ENCODE measurements around the gene ZNF665.

GRCh38 chr19:53193535-53194222 lies 521 bp upstream of the ZNF665 start:
- TF ChIP-seq POLR2A (IDR thresholded peaks at IDR 0.05) (no peak), EP300 (IDR thresholded peaks at IDR 0.05) (no peak)
- TF ChIP-seq, protein P1, sequence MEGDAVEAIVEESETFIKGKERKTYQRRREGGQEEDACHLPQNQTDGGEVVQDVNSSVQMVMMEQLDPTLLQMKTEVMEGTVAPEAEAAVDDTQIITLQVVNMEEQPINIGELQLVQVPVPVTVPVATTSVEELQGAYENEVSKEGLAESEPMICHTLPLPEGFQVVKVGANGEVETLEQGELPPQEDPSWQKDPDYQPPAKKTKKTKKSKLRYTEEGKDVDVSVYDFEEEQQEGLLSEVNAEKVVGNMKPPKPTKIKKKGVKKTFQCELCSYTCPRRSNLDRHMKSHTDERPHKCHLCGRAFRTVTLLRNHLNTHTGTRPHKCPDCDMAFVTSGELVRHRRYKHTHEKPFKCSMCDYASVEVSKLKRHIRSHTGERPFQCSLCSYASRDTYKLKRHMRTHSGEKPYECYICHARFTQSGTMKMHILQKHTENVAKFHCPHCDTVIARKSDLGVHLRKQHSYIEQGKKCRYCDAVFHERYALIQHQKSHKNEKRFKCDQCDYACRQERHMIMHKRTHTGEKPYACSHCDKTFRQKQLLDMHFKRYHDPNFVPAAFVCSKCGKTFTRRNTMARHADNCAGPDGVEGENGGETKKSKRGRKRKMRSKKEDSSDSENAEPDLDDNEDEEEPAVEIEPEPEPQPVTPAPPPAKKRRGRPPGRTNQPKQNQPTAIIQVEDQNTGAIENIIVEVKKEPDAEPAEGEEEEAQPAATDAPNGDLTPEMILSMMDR (IDR thresholded peaks at IDR 0.05): no peak
